ENCODE results near the gene MED14.
A peak's percentile ranks its signal among the peaks of the same experiment; 100 is the strongest.

Gene MED14

DNA sequence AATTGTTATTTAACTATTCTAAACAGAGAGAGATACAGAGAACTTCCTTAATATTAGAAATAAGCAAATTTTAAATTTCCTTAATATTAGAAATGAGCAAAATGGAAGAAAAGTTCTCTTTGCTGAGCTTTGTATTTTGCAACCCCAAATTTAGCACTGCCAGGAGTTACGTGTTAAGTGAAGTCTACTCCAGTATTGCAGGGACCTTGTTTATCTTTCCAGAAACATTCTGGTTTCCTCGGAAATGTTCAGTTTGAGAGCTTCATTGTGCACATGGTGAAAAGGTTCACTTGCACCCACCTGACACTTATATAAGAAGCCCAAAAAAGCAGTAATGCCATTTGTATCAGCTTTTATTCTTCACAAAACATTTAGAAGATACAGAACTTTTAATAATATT, 81.8 kb downstream of the MED14 start:
- no peak for ATAC-seq
- Mint-ChIP-seq H3K27me3 (no peaks in the 10 kb centered on the region), H3K4me3 (no peak overlapping the region), H3K9me3 (no peaks in the 10 kb centered on the region), H3K36me3 (peaks cover 25% of the 10 kb centered on the region), H3K27ac (no peak overlapping the region), H3K4me1 (peaks cover 6% of the 10 kb centered on the region)

DNA sequence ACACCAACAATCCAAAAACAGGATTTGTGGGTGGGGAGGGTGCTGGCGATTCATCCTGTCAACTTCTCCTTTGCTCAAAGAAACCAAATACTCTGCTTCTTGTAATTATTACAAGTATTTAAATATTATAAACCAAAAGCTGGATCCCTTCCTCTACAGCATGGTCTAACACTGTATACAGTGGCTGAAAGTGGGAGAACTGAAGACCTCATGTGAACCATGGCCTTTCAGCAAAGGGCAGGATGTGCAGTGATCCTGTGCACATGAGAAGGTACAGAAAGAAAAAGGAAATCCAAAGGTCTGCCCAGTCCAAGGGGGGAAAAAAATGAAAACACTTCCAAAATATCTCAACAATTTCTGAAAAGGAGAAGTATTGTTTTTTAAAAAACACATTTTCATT, 82.7 kb downstream of the MED14 start:
- Mint-ChIP-seq H3K4me3 (no peak overlapping the region), H3K36me3 (peaks cover 25% of the 10 kb centered on the region), H3K4me1 (peaks cover 10% of the 10 kb centered on the region), H3K9me3 (no peaks in the 10 kb centered on the region), H3K27me3 (no peaks in the 10 kb centered on the region), H3K27ac (no peak overlapping the region)
- ATAC-seq: peak; percentile 58

DNA sequence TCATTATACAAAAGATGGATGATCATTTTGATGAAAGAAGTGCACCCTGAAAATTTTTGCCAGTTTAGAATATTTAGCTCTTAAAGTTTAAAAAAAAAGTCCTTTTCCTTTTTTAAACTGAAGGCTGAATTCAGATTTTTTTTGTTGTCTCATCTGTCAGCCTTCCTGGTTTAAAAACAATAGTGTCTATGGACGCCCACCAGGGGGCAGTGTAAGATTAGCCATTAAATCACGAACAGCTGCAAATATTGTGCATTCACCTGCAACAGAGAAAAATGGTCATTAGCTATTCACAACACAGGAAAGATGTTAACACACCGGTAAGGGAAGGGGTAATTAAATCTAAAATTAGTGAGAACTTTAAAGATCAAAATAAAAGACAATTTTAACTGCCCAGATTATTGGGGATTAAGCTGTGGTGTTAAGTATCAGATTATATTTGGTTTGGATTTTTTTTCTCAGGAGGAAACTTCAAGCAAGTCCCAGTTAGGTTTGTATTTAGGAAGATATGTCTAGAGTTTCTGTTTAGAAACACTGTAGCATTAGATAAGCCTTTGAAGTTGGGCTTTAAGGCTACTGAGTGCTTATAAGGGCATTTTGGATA, 83.6 kb downstream of the MED14 start:
- H3K4me3 Mint-ChIP-seq: no peak overlapping the region
- peaks cover 25% of the 10 kb centered on the region for H3K36me3 Mint-ChIP-seq

DNA sequence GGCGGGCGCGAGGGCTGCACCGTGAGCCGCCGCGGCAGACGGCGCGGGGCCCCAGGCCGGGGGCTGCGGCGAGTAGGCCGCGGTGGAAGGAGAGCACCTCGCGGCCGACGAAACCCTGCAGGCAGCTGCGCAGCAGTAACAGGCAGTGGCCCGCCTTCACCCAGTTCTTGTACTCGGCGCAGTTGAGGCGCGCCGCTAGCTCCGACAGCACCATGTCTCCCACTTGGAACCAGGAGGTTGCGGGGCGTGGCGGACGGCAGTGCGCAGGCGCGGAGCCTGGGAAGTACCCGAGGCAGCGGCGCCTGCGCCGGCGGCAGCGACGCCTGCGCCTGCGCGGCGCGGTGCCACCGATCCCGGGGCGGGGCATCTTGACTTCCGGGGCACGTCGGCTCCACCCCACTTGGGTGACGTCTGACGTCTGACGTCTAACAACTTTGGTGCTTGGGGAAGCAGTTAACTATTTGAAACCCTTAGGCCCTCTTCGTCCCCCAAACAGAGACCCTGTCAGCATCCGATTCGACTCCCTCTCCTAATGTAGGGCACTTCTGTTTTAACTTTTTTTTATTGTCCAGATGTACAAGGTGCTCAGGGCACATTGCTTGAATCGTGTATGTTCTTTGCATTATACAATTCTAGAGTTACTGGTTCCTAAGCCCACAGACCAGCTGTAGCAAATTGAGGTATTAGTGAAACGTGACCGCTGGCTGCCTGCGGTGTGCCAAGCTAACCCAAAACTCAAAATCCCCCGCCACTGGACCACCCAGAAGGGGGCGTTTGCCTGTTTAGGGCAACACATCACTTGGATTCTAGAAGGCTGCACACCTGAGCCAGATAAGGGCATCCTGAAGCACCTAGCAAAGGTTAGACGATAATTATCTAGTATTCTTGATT, 87.8 kb downstream of the MED14 start, which contains the start of gene CXorf38:
Gene CXorf38, minus strand, starts transcription at position 255 of the 891 bp plus-strand sequence. Its CDS starts 41 bp downstream, at position 214.
- no peaks in the 10 kb centered on the region for H3K27me3 Mint-ChIP-seq

More for the DNA sequence above, 83.6 kb downstream of the MED14 start:
- ATAC-seq: no peak
- H3K27ac Mint-ChIP-seq: no peak overlapping the region
- H3K9me3 Mint-ChIP-seq: no peaks in the 10 kb centered on the region
- H3K4me1 Mint-ChIP-seq: peaks cover 11% of the 10 kb centered on the region
- no peaks in the 10 kb centered on the region for H3K27me3 Mint-ChIP-seq

DNA sequence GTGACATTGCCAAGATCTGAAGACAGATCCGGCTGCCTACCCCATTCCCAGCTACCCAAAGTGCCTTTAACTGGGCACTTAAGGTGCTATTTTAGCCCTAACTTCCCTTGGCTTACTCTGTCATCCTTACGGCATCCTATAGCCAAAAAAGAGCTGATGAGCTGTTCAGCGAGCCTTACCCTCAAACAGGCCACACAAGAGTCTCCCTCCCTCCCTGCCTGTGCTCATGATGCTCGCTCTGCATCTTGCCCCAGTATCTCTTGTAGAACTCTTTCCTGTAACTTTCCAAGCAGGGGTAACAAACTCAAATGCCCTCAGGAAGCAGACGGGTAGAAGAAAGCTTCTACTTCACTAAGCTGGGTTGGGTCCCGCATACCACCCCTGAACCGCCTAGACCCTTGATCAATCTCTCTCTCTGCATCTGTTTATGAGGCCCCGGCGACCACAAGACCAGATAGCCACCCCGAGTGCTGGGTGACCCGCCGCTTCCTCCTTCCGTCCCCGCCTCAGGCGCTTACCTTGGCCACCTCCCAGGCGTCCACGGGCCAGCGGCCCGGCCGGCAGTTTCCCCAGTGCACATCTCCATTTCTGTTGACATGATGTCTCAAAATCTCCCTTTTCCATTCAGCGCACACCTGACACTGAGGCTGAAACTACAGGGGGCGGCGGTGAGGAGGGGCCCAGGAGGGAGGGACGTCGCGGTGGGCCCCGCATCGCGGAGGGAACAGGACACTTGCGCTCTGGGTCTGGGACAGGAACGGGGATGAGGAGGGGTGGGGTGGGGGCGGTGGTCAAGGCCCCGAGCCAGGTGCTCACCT, 88.6 kb downstream of the MED14 start:
- Mint-ChIP-seq H3K27ac (peak overlapping the region; percentile 91), H3K9me3 (no peaks in the 10 kb centered on the region), H3K36me3 (peaks cover 27% of the 10 kb centered on the region), H3K27me3 (no peaks in the 10 kb centered on the region), H3K4me3 (peak overlapping the region; percentile 93), H3K4me1 (peaks cover 46% of the 10 kb centered on the region)
- peak; percentile 67 for ATAC-seq

More for the DNA sequence above, 87.8 kb downstream of the MED14 start, which contains the start of gene CXorf38:
- Mint-ChIP-seq H3K36me3 (peaks cover 21% of the 10 kb centered on the region), H3K4me1 (peaks cover 41% of the 10 kb centered on the region), H3K4me3 (peak within 1 kb of the TSS; percentile 93), H3K9me3 (no peaks in the 10 kb centered on the region), H3K27ac (peak within 1 kb of the TSS; percentile 91)
- ATAC-seq: peak; percentile 89

DNA sequence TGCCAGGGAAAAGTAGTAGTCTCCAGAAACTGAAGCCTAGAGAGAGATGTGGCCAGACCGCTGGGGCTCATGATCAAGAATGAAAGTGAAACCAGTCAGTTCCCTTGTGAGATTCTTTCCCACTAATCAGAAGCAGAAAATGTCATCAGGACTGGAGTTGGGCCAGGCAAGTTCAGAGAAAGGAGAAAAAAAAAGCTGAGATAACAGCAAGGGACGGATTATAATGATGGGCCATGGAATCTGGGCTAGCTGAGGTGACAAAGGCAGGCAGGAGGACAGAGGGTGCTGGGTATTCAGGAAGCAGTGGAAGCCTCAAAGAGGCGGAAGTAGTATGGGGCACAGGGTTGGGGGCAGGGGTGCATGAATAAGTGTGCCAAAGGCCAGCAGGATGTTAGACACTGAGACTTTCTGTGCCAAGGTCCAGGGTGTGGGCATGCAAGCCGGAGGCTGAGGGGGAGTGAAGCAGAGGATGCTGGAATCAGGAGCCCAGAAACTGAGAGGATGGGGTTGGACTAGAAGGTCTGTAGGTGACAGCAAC, 90.5 kb downstream of the MED14 start:
- H3K9me3 Mint-ChIP-seq: no peaks in the 10 kb centered on the region

DNA sequence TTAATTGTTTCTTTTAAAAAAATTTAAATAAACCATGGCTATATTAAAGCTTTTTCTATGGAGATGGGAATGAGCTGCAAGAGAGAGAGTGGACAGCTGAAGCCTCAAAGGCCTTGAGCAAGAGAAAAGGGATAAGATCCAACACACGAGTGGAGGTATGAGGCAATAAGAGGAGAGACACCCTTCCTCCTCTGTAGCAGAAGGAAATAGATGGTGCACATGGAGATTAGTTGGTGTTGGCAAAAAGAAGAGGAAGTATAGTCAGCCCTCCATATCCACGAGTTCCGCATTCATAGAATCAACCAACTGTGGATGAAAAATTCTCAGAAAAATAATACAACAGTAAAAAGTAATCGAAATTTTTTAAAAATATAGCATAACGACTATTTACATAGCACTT, 91.2 kb downstream of the MED14 start:
- peaks cover 45% of the 10 kb centered on the region for H3K4me1 Mint-ChIP-seq
- H3K27me3 Mint-ChIP-seq: no peaks in the 10 kb centered on the region
- peaks cover 19% of the 10 kb centered on the region for H3K36me3 Mint-ChIP-seq
- peak overlapping the region; percentile 90 for H3K27ac Mint-ChIP-seq
- ATAC-seq: no peak
- no peaks in the 10 kb centered on the region for H3K9me3 Mint-ChIP-seq
- peak overlapping the region; percentile 94 for H3K4me3 Mint-ChIP-seq

More for the DNA sequence above, 90.5 kb downstream of the MED14 start:
- peak overlapping the region; percentile 90 for H3K27ac Mint-ChIP-seq
- H3K4me1 Mint-ChIP-seq: peaks cover 45% of the 10 kb centered on the region
- H3K27me3 Mint-ChIP-seq: no peaks in the 10 kb centered on the region
- H3K36me3 Mint-ChIP-seq: peaks cover 20% of the 10 kb centered on the region
- peak overlapping the region; percentile 94 for H3K4me3 Mint-ChIP-seq
- ATAC-seq: peak; percentile 68

DNA sequence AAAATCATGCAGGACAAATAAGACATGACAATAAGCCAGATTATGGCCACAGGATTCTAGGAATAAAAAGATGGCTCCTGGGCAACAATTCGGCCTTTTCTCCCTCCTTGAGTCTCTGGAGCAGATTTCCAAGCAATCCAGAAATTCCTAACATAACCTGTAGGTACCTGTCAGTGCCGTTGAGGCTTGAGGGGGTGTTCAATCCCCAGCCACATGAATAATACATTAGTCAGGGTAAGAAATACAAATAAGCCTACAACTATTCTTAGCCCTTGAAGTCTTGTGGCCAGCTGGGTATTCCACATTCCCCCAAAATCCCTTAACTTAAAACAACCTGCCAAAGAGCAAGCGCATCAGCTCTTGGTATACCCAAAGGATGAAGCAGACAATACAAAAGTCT, 97.7 kb downstream of the MED14 start:
- H3K4me1 Mint-ChIP-seq: peaks cover 27% of the 10 kb centered on the region

DNA sequence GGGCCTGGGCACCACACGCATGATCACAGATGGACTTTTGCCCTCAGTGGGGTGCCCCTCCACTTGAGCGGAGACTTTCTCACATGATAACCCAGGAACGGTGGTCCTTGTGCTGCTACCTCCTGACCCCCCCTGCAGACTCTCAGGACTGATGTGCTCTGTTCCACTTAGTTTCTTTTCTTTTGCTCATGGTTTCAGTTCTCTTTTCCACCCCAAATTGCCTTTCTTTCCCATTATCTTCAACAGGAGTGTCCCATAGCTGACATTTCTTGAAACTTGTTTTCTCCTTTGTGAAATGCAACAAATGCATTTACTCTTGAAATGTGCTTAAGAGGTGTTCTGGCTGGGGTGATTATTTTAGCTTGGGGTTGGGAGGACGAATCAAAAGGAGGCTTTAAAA, 103.1 kb downstream of the MED14 start:
- Mint-ChIP-seq H3K27ac (peak overlapping the region; percentile 78), H3K9me3 (no peaks in the 10 kb centered on the region)

More for the DNA sequence above, 97.7 kb downstream of the MED14 start:
- H3K27me3 Mint-ChIP-seq: no peaks in the 10 kb centered on the region
- no peak overlapping the region for H3K4me3 Mint-ChIP-seq
- H3K27ac Mint-ChIP-seq: no peak overlapping the region
- H3K36me3 Mint-ChIP-seq: peaks cover 39% of the 10 kb centered on the region
- H3K9me3 Mint-ChIP-seq: no peaks in the 10 kb centered on the region
- no peak for ATAC-seq

DNA sequence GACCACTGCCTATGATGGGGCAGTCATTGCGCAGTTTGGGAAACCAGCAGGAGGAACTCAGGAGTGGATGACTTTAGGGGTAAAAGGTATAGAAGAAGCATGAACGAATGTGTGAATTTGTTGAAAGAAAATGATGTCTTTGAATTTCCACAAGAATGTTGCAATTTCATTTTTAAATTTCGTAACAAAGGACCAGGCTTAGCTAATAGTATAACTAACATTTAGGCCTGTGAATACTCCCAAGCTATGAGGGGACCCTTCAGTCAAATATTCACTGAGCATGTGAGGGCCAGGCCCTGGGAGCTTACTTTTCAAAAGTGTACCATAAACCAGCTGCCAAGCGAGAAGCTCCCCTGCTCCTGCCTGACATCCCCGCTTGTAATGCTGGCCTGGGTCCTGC, 106.8 kb downstream of the MED14 start:
- Mint-ChIP-seq H3K36me3 (peaks cover 22% of the 10 kb centered on the region), H3K9me3 (no peaks in the 10 kb centered on the region), H3K4me3 (no peak overlapping the region), H3K27ac (no peak overlapping the region), H3K4me1 (peaks cover 16% of the 10 kb centered on the region), H3K27me3 (no peaks in the 10 kb centered on the region)
- ATAC-seq: no peak

More for the DNA sequence above, 103.1 kb downstream of the MED14 start:
- H3K4me3 Mint-ChIP-seq: no peak overlapping the region
- peaks cover 24% of the 10 kb centered on the region for H3K4me1 Mint-ChIP-seq
- no peak for ATAC-seq
- peaks cover 41% of the 10 kb centered on the region for H3K36me3 Mint-ChIP-seq
- H3K27me3 Mint-ChIP-seq: no peaks in the 10 kb centered on the region

DNA sequence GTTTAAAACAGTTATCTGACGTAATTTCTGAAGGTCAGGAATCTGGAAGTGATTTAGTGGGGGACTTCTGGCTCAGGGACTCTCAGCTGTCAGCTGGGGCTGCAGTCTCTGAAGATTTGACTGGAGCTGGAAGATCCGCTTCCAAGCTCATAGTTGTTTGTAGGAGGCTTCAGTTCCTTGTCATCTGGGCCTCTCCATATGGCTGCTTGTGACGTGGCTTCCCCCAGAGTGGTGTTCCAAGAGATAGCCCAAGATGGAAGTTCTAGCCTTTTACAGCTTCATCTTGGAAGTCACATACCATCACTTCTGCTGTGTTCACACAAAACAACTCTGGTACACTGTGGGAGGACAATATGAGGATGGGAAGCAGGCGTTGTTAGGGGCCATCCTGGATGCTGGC, 110.0 kb downstream of the MED14 start:
- Mint-ChIP-seq H3K27ac (no peak overlapping the region), H3K4me1 (no peaks in the 10 kb centered on the region), H3K4me3 (no peak overlapping the region), H3K36me3 (peaks cover 6% of the 10 kb centered on the region), H3K9me3 (no peaks in the 10 kb centered on the region), H3K27me3 (no peaks in the 10 kb centered on the region)
- ATAC-seq: no peak

DNA sequence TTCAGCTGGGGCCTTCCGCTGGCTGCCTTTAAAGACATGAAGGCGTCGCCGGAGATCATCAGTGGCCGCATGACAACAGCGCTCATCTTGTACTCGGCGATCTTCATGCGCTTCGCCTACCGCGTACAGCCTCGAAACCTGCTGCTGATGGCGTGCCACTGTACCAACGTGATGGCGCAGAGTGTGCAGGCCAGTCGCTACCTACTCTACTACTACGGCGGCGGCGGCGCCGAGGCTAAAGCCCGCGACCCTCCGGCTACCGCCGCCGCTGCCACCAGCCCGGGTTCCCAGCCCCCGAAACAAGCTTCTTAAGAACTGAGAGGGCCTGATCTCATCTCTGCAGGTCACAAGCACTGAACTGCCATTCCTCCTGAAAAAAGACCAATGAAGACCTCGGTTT, 111.7 kb downstream of the MED14 start:
- H3K4me3 Mint-ChIP-seq: no peak overlapping the region
- peaks cover 6% of the 10 kb centered on the region for H3K36me3 Mint-ChIP-seq
- H3K4me1 Mint-ChIP-seq: no peaks in the 10 kb centered on the region
- H3K9me3 Mint-ChIP-seq: no peaks in the 10 kb centered on the region
- ATAC-seq: no peak
- no peak overlapping the region for H3K27ac Mint-ChIP-seq
- H3K27me3 Mint-ChIP-seq: no peaks in the 10 kb centered on the region

DNA sequence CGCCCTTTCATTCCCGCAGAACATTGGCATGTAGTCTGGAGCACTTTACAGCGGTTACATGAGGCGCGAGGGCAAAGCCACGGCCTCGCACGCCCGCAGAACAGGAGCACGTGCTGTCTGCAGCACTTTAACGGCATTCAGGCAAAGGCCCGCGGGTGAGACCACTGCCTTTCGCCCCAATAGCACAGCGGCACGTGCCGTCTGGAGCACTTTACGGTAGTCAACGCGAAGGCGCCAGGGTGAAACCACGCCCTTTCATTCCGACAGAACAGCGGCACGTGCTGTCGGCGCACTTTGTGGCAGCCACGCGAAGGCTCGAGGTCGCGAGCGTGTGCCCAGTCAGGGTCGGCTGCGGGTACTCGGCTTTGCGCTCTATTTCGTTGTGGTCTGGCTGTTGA, 112.2 kb downstream of the MED14 start, which contains the start of gene MPC1L:
Gene MPC1L, plus strand, starts transcription at position 290 of the 398 bp plus-strand sequence. CDS start 138 bp downstream, outside the sequence.
- Mint-ChIP-seq H3K4me1 (no peaks in the 10 kb centered on the region), H3K27ac (no peak within 1 kb of the TSS), H3K4me3 (no peak within 1 kb of the TSS), H3K27me3 (no peaks in the 10 kb centered on the region), H3K9me3 (no peaks in the 10 kb centered on the region), H3K36me3 (peaks cover 2% of the 10 kb centered on the region)
- ATAC-seq: no peak

DNA sequence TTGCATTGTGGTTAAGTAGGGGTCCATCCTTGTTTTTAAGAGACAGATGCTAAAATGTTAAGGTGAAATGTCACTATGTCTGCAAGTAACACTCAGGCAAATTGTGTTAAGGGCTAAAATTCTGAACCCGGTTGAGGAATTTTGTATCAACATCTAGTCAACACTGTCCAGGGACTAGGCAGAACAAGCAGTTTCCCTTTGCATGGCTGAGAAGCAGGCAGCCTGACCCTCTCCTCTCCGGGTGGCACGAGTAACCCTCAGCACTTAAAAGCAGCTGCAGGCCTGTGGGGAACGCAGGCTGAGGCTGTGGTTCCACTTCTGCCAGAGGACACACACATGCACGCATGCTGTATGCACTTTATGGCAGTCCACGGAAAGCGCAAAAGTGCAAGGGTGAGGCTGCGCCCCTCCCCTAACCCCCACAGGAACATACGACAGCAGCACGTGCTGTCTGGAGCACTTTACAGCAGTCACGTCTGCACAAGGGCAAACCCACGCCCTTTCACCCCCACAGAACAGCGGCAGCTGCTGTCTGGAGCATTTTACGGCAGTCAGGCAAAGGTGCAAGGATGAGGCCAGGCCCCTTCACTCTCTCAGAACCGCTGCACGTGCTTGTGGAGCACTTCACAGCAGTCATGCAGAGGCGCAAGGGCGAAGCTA, 112.7 kb downstream of the MED14 start:
- H3K36me3 Mint-ChIP-seq: no peaks in the 10 kb centered on the region

More for the DNA sequence above, 112.7 kb downstream of the MED14 start:
- no peaks in the 10 kb centered on the region for H3K27me3 Mint-ChIP-seq
- H3K9me3 Mint-ChIP-seq: no peaks in the 10 kb centered on the region
- H3K4me3 Mint-ChIP-seq: no peak overlapping the region
- H3K27ac Mint-ChIP-seq: no peak overlapping the region
- H3K4me1 Mint-ChIP-seq: no peaks in the 10 kb centered on the region
- ATAC-seq: no peak

Data from stimulated activated memory B cell treated with anti-CD40 and anti-IgM and Interleukin-4, amounts not matched to agents 10 μg/mL and 1 μg/mL and 100 μg/mL, for 72 hours (primary cell).